Caki2 (cell line): ENCODE results near the gene NOTCH4. TPM values are rescaled to one million over a fixed set of nuclear protein-coding genes. Genes with fewer than 3 reads are reported as not detected.

Experiments
- DNase-seq: peaks from one replicate; pipeline ENCODE4 v3.0.0-alpha.2; 2015; ENCODE audit warnings: low read depth
- in situ Hi-C: cut with HindIII; loops from 2 replicates; pipeline ENCODE4 v1.10.0; 2016; ENCODE audit warnings: low sequenced_read_pairs, low pct_unique_long_range_greater_than_20kb, mixed read lengths
- total RNA-seq: library from RNA; depleted of rRNA; stranded (reverse); fragments of >200 nt; shearing (Covaris generic); gene quantifications from 2 replicates; pipeline ENCODE4 v1.2.3, GENCODE V29; 2014; ENCODE audit warnings: low replicate concordance

The NOTCH4 gene
- total RNA-seq, 1 experiment from 2014 or later, result 0.71 TPM

- in situ Hi-C loops, result no loop called here
These were observed 48.0 kb downstream of the NOTCH4 start, which contains the start of gene AGPAT1 for GRCh38 chr6:32175711-32176475. AGPAT1 (minus strand) TSS chr6:32176084; CDS start chr6:32171496, 4,588 bp downstream.

GRCh38 chr6:32175322-32175710 lies 48.6 kb downstream of the NOTCH4 start:
- in situ Hi-C loops, result no loop called here
- DNase-seq, result no peak

More at GRCh38 chr6:32175711-32176475, 48.0 kb downstream of the NOTCH4 start, which contains the start of gene AGPAT1:
- DNase-seq, result peak; percentile 93

- no peak for DNase-seq
- in situ Hi-C loops, result no loop called here
These were observed 49.5 kb downstream of the NOTCH4 start for GRCh38 chr6:32174416-32174815.

- in situ Hi-C loops, result no loop called here
- DNase-seq, result no peak
These were observed 50.7 kb downstream of the NOTCH4 start for GRCh38 chr6:32173051-32173727.

GRCh38 chr6:32171234-32171633 lies 52.6 kb downstream of the NOTCH4 start:
- no peak for DNase-seq
- in situ Hi-C loops, result no loop called here

GRCh38 chr6:32170294-32170693 lies 53.6 kb downstream of the NOTCH4 start:
- no peak for DNase-seq
- in situ Hi-C loops, result no loop called here

GRCh38 chr6:32168807-32169591 lies 54.9 kb downstream of the NOTCH4 start:
- in situ Hi-C loops, result no loop called here
- no peak for DNase-seq

GRCh38 chr6:32168350-32168749 lies 55.5 kb downstream of the NOTCH4 start:
- no peak for DNase-seq
- in situ Hi-C loops, result no loop called here

- in situ Hi-C loops, result no loop called here
- no peak for DNase-seq
These were observed 56.1 kb downstream of the NOTCH4 start for GRCh38 chr6:32167761-32168262.

- no peak for DNase-seq
- in situ Hi-C loops, result no loop called here
These were observed 56.6 kb downstream of the NOTCH4 start for GRCh38 chr6:32167154-32167760.

GRCh38 chr6:32166411-32167061 lies 57.3 kb downstream of the NOTCH4 start:
- no peak for DNase-seq
- in situ Hi-C loops, result no loop called here

GRCh38 chr6:32164295-32164694 lies 59.6 kb downstream of the NOTCH4 start, which contains the start of gene EGFL8:
EGFL8 (plus strand) TSS chr6:32164595; CDS start chr6:32166166, 1,571 bp downstream.
- in situ Hi-C loops, result no loop called here
- no peak for DNase-seq

GRCh38 chr6:32163559-32164258 lies 60.2 kb downstream of the NOTCH4 start:
- DNase-seq, result no peak
- in situ Hi-C loops, result no loop called here

GRCh38 chr6:32158052-32158451 lies 65.8 kb downstream of the NOTCH4 start:
- in situ Hi-C loops, result no loop called here
- DNase-seq, result no peak

GRCh38 chr6:32156891-32157290 lies 67.0 kb downstream of the NOTCH4 start:
- no peak for DNase-seq
- in situ Hi-C loops, result no loop called here

GRCh38 chr6:32154514-32155161 lies 69.2 kb downstream of the NOTCH4 start:
- peak; percentile 77 for DNase-seq
- in situ Hi-C loops, result no loop called here
